ENCODE results near the gene PTEN. TPM values are rescaled to one million over a fixed set of nuclear protein-coding genes. Genes with fewer than 3 reads are reported as not detected.
A peak's percentile ranks its signal among the peaks of the same experiment; 100 is the strongest.
"Not testable (repeated sequence)": the region's sequence is repeated elsewhere in the genome, so short reads cannot be mapped to it uniquely, and the experiment has no call there.

The PTEN gene
- total RNA-seq, result 10 to 100 TPM; 49.8 to 75.3 TPM

GRCh38 chr10:87863053-87863943 lies at the start of gene PTEN, which contains the start of gene KLLN:
Gene PTEN, plus strand, starts transcription at chr10:87863625. Its CDS starts 845 bp downstream, at chr10:87864470.
Gene KLLN, minus strand, starts transcription at chr10:87863533. Its CDS starts 1,046 bp downstream, at chr10:87862487.
- peak; percentile 75 to 79 for ATAC-seq
- H3K4me1 Mint-ChIP-seq (ENCODE audit: low read depth in 2 of 2), result peaks cover 45 to 57% of the 10 kb centered on the region in 2 donors
- peak; percentile 88 for DNase-seq (ENCODE audit: low spot score)

GRCh38 chr10:87816163-87816897 lies 47.1 kb upstream of the PTEN start:
- Mint-ChIP-seq H3K36me3 (peaks cover 8% of the 10 kb centered on the region), H3K4me1 (ENCODE audit: low read depth in 2 of 2) (peaks cover 31 to 46% of the 10 kb centered on the region in 2 donors), H3K27me3 (no peaks in the 10 kb centered on the region), H3K9me3 (no peaks in the 10 kb centered on the region), H3K4me3 (peak overlapping the region; percentile 96), H3K27ac (peak overlapping the region; percentile 93 to 99)
- ATAC-seq (no peak), DNase-seq (ENCODE audit: low spot score) (no peak)

More at GRCh38 chr10:87863053-87863943, at the start of gene PTEN, which contains the start of gene KLLN:
- Mint-ChIP-seq H3K27me3 (no peaks in the 10 kb centered on the region), H3K4me3 (peak within 1 kb of the TSS; percentile 99), H3K9me3 (no peaks in the 10 kb centered on the region), H3K36me3 (peaks cover 11% of the 10 kb centered on the region), H3K27ac (peak within 1 kb of the TSS; percentile 93 to 95)

- ATAC-seq (no peak), DNase-seq (ENCODE audit: low spot score) (no peak)
- no peaks in the 10 kb centered on the region for H3K27me3 Mint-ChIP-seq
- peak overlapping the region; percentile 96 for H3K4me3 Mint-ChIP-seq
- no peaks in the 10 kb centered on the region for H3K9me3 Mint-ChIP-seq
- H3K4me1 Mint-ChIP-seq (ENCODE audit: low read depth in 2 of 2), result peaks cover 26 to 39% of the 10 kb centered on the region in 2 donors
- peak overlapping the region; percentile 93 to 99 for H3K27ac Mint-ChIP-seq
- H3K36me3 Mint-ChIP-seq, result peaks cover 1% of the 10 kb centered on the region
Observed at GRCh38 chr10:87816898-87817608, 46.4 kb upstream of the PTEN start.

GRCh38 chr10:87817609-87818504 lies 45.6 kb upstream of the PTEN start, which contains the start of gene ATAD1:
Gene ATAD1, minus strand, starts transcription at chr10:87818226. Its CDS starts 3,627 bp downstream, at chr10:87814599.
- Mint-ChIP-seq H3K9me3 (no peaks in the 10 kb centered on the region), H3K4me1 (ENCODE audit: low read depth in 2 of 2) (peaks cover 26 to 39% of the 10 kb centered on the region in 2 donors), H3K27ac (peak within 1 kb of the TSS; percentile 93 to 99), H3K27me3 (peaks cover 0 to 2% of the 10 kb centered on the region in 2 donors), H3K36me3 (no peaks in the 10 kb centered on the region), H3K4me3 (peak within 1 kb of the TSS; percentile 96)
- DNase-seq (ENCODE audit: low spot score), result peak; percentile 91
- peak; percentile 95 to 97 for ATAC-seq

GRCh38 chr10:87818505-87819288 lies 44.7 kb upstream of the PTEN start:
- ATAC-seq (peak; percentile 64 to 74), DNase-seq (ENCODE audit: low spot score) (peak; percentile 69)
- peaks cover 26 to 39% of the 10 kb centered on the region in 2 donors for H3K4me1 Mint-ChIP-seq (ENCODE audit: low read depth in 2 of 2)
- H3K27ac Mint-ChIP-seq, result peak overlapping the region; percentile 93 to 99
- H3K4me3 Mint-ChIP-seq, result peak overlapping the region; percentile 96
- H3K27me3 Mint-ChIP-seq, result peaks cover 0 to 2% of the 10 kb centered on the region in 2 donors
- no peaks in the 10 kb centered on the region for H3K9me3 Mint-ChIP-seq
- no peaks in the 10 kb centered on the region for H3K36me3 Mint-ChIP-seq

- H3K9me3 Mint-ChIP-seq, result no peaks in the 10 kb centered on the region
- no peak for ATAC-seq
- H3K27me3 Mint-ChIP-seq, result peaks cover 0 to 2% of the 10 kb centered on the region in 2 donors
- peaks cover 26 to 39% of the 10 kb centered on the region in 2 donors for H3K4me1 Mint-ChIP-seq (ENCODE audit: low read depth in 2 of 2)
- H3K27ac Mint-ChIP-seq, result peak overlapping the region in 1 of 2 donors; percentile 93
- no peak overlapping the region for H3K4me3 Mint-ChIP-seq
- H3K36me3 Mint-ChIP-seq, result no peaks in the 10 kb centered on the region
- no peak for DNase-seq (ENCODE audit: low spot score)
Observed at GRCh38 chr10:87819289-87819585, 44.2 kb upstream of the PTEN start.

GRCh38 chr10:87826653-87827052 lies 36.8 kb upstream of the PTEN start:
- H3K4me1 Mint-ChIP-seq (ENCODE audit: low read depth in 2 of 2), result peaks cover 19 to 33% of the 10 kb centered on the region in 2 donors
- H3K27ac Mint-ChIP-seq, result no peak overlapping the region
- no peaks in the 10 kb centered on the region for H3K36me3 Mint-ChIP-seq
- H3K4me3 Mint-ChIP-seq, result no peak overlapping the region
- ATAC-seq (no peak), DNase-seq (ENCODE audit: low spot score) (no peak)
- peaks cover 0 to 2% of the 10 kb centered on the region in 2 donors for H3K27me3 Mint-ChIP-seq
- no peaks in the 10 kb centered on the region for H3K9me3 Mint-ChIP-seq

GRCh38 chr10:87827681-87828080 lies 35.7 kb upstream of the PTEN start:
- H3K27ac Mint-ChIP-seq, result no peak overlapping the region
- DNase-seq (ENCODE audit: low spot score), result no peak
- H3K36me3 Mint-ChIP-seq, result no peaks in the 10 kb centered on the region
- H3K4me1 Mint-ChIP-seq (ENCODE audit: low read depth in 2 of 2), result peaks cover 19 to 33% of the 10 kb centered on the region in 2 donors
- no peaks in the 10 kb centered on the region for H3K9me3 Mint-ChIP-seq
- no peak overlapping the region for H3K4me3 Mint-ChIP-seq
- H3K27me3 Mint-ChIP-seq, result no peaks in the 10 kb centered on the region
- peak in 1 of 2 donors; percentile 33 for ATAC-seq

- not testable (repeated sequence) for ATAC-seq; H3K27ac Mint-ChIP-seq; H3K9me3 Mint-ChIP-seq; DNase-seq (ENCODE audit: low spot score); H3K4me3 Mint-ChIP-seq; H3K27me3 Mint-ChIP-seq; H3K36me3 Mint-ChIP-seq
- peaks cover 19 to 33% of the 10 kb centered on the region in 2 donors for H3K4me1 Mint-ChIP-seq (ENCODE audit: low read depth in 2 of 2)
Observed at GRCh38 chr10:87829051-87829450, 34.4 kb upstream of the PTEN start.

GRCh38 chr10:87829986-87830729 lies 33.3 kb upstream of the PTEN start:
- Mint-ChIP-seq H3K27me3 (no peaks in the 10 kb centered on the region), H3K9me3 (no peaks in the 10 kb centered on the region), H3K4me1 (ENCODE audit: low read depth in 2 of 2) (peaks cover 19 to 33% of the 10 kb centered on the region in 2 donors), H3K27ac (peak overlapping the region; percentile 15 to 63), H3K36me3 (no peaks in the 10 kb centered on the region), H3K4me3 (peak overlapping the region; percentile 24)
- DNase-seq (ENCODE audit: low spot score) (no peak), ATAC-seq (peak; percentile 82 to 89)

GRCh38 chr10:87836098-87836497 lies 27.3 kb upstream of the PTEN start:
- ATAC-seq (no peak), DNase-seq (ENCODE audit: low spot score) (no peak)
- no peak overlapping the region for H3K27ac Mint-ChIP-seq
- no peaks in the 10 kb centered on the region for H3K36me3 Mint-ChIP-seq
- H3K4me1 Mint-ChIP-seq (ENCODE audit: low read depth in 2 of 2), result peaks cover 3 to 4% of the 10 kb centered on the region in 2 donors
- H3K9me3 Mint-ChIP-seq, result no peaks in the 10 kb centered on the region
- no peak overlapping the region for H3K4me3 Mint-ChIP-seq
- peaks cover 0 to 4% of the 10 kb centered on the region in 2 donors for H3K27me3 Mint-ChIP-seq

Measured in natural killer cell treated with Interleukin-12 subunit alpha and Interleukin-12 subunit beta and Interleukin-15 and Interleukin-18, amount 100 ng/mL, for 72 hours (primary cell).